GM06990 (cell line): Measurements from ENCODE around the gene SMIM38.

Experiments used
- DNase-seq: peaks from one replicate; pipeline ENCODE4 v3.0.0-alpha.2; 2011; ENCODE audit not compliant: insufficient read length; ENCODE audit errors: extremely low read depth
- H3K27me3 ChIP-seq: replicated peaks from 2 replicates; pipeline ENCODE4 v1.6.0; 2011; ENCODE audit warnings: low read length; ENCODE audit not compliant: control insufficient read depth, insufficient read depth
- H3K36me3 ChIP-seq: 2 replicates; pipeline ENCODE4 v1.5.1; 2011; ENCODE audit warnings: low read length; ENCODE audit not compliant: control insufficient read depth, insufficient read depth
- H3K4me3 ChIP-seq: replicated peaks from 2 replicates; pipeline ENCODE4 v1.5.1; 2011; ENCODE audit warnings: low read depth, mild to moderate bottlenecking, control low read depth, low read length
- CTCF ChIP-seq: IDR thresholded peaks from 2 replicates; pipeline ENCODE4 v1.5.1; 2011; ENCODE audit warnings: low read length, control low read depth, mild to moderate bottlenecking, inconsistent platforms; ENCODE audit not compliant: insufficient read depth, poor library complexity, severe bottlenecking

Gene SMIM38

GRCh38 chr11:69160296-69161116, 4.8 kb downstream of the SMIM38 start:
- no peak for DNase-seq
- Histone ChIP-seq H3K4me3 (no peak overlapping the region), H3K36me3 (no peaks in the 10 kb centered on the region; the same call in 1 of the 2 replicates), H3K27me3 (no peaks in the 10 kb centered on the region)
- TF ChIP-seq CTCF = no peak

GRCh38 chr11:69161117-69161407, 5.3 kb downstream of the SMIM38 start:
- no peak for TF ChIP-seq CTCF
- no peaks in the 10 kb centered on the region for H3K27me3 ChIP-seq
- no peak overlapping the region for H3K4me3 ChIP-seq
- DNase-seq = no peak
- H3K36me3 ChIP-seq = no peaks in the 10 kb centered on the region; the same call in 1 of the 2 replicates

GRCh38 chr11:69162505-69162904, 6.8 kb downstream of the SMIM38 start:
- H3K27me3 ChIP-seq = no peaks in the 10 kb centered on the region
- H3K36me3 ChIP-seq = no peaks in the 10 kb centered on the region; the same call in 1 of the 2 replicates
- no peak for TF ChIP-seq CTCF
- H3K4me3 ChIP-seq = no peak overlapping the region
- DNase-seq = no peak

GRCh38 chr11:69163842-69164241, 8.1 kb downstream of the SMIM38 start:
- H3K4me3 ChIP-seq = no peak overlapping the region
- no peaks in the 10 kb centered on the region for H3K27me3 ChIP-seq
- DNase-seq = no peak
- no peaks in the 10 kb centered on the region for H3K36me3 ChIP-seq
- TF ChIP-seq CTCF = no peak

GRCh38 chr11:69164824-69165223, 9.1 kb downstream of the SMIM38 start:
- Histone ChIP-seq H3K27me3 (no peaks in the 10 kb centered on the region), H3K4me3 (no peak overlapping the region), H3K36me3 (no peaks in the 10 kb centered on the region)
- no peak for DNase-seq
- no peak for TF ChIP-seq CTCF

- no peak overlapping the region for H3K4me3 ChIP-seq
- no peak for DNase-seq
- TF ChIP-seq CTCF = no peak
- no peaks in the 10 kb centered on the region for H3K36me3 ChIP-seq
- H3K27me3 ChIP-seq = no peaks in the 10 kb centered on the region
Observed at GRCh38 chr11:69165775-69166174, 10.0 kb downstream of the SMIM38 start.
